SK-N-SH treated with all-trans-retinoic acid at 6 μM for 48 hours (cell line): ENCODE results near the gene LPIN1.

Source experiments
- ATAC-seq: fragments of 200-7000 bp; cut with Tn5 transposase; 3 replicates; pipeline ENCODE4 v1.9.1; 2020; ENCODE audit warnings: mild to moderate bottlenecking, moderate library complexity
- ARNTL ChIP-seq: fragments of 450-650 bp; formaldehyde crosslinking; IDR thresholded peaks from 2 replicates; pipeline ENCODE4 v1.5.0; 2020; ENCODE audit warnings: low read depth, mild to moderate bottlenecking, moderate library complexity, borderline replicate concordance
- CSDC2 ChIP-seq: fragments of 250-450 bp; sonication (Bioruptor Pico); IDR thresholded peaks from 2 replicates; pipeline ENCODE4 v1.5.0; 2020; ENCODE audit warnings: mild to moderate bottlenecking, moderate library complexity
- ESRRG ChIP-seq: fragments of 250-450 bp; sonication (Bioruptor Pico); IDR thresholded peaks from 2 replicates; pipeline ENCODE4 v1.6.1; 2021; ENCODE audit warnings: mild to moderate bottlenecking
- GLIS3 ChIP-seq: fragments of 250-450 bp; sonication (Bioruptor Pico); IDR thresholded peaks from 2 replicates; pipeline ENCODE4 v1.5.0; 2020; ENCODE audit warnings: mild to moderate bottlenecking, moderate library complexity
- ISL1 ChIP-seq: fragments of 250-450 bp; sonication (Bioruptor Pico); IDR thresholded peaks from 2 replicates; pipeline ENCODE4 v2.1.2; 2022; ENCODE audit warnings: mild to moderate bottlenecking, moderate library complexity
- OSR1 ChIP-seq: fragments of 250-450 bp; sonication (Bioruptor Pico); IDR thresholded peaks from 2 replicates; pipeline ENCODE4 v1.8.0; 2022; ENCODE audit warnings: moderate library complexity, mild to moderate bottlenecking, inconsistent platforms
- PPARA ChIP-seq: fragments of 250-450 bp; sonication (Bioruptor Pico); IDR thresholded peaks from 2 replicates; pipeline ENCODE4 v1.5.0; 2020; ENCODE audit warnings: mild to moderate bottlenecking, borderline replicate concordance
- RARB ChIP-seq: fragments of 250-450 bp; sonication (Bioruptor Pico); IDR thresholded peaks from 2 replicates; pipeline ENCODE4 v1.8.0; 2021; ENCODE audit warnings: mild to moderate bottlenecking, moderate library complexity
- SNAI2 ChIP-seq: fragments of 250-450 bp; sonication (Bioruptor Pico); IDR thresholded peaks from 2 replicates; pipeline ENCODE4 v1.5.0; 2020; ENCODE audit warnings: mild to moderate bottlenecking, moderate library complexity
- TCF4 ChIP-seq: fragments of 250-450 bp; sonication (Bioruptor Pico); IDR thresholded peaks from 2 replicates; pipeline ENCODE4 v1.8.0; 2021; ENCODE audit warnings: mild to moderate bottlenecking, moderate library complexity, borderline replicate concordance
- TOX ChIP-seq: fragments of 250-450 bp; sonication (Bioruptor Pico); IDR thresholded peaks from 2 replicates; pipeline ENCODE4 v1.8.0; 2021; ENCODE audit warnings: mild to moderate bottlenecking, moderate library complexity, borderline replicate concordance
- ZC3H10 ChIP-seq: fragments of 250-450 bp; sonication (Bioruptor Pico); IDR thresholded peaks from 2 replicates; pipeline ENCODE4 v1.5.1; 2021; ENCODE audit warnings: mild to moderate bottlenecking, moderate library complexity
- ZFP3 ChIP-seq: fragments of 250-450 bp; sonication (Bioruptor Pico); IDR thresholded peaks from 2 replicates; pipeline ENCODE4 v1.5.0; 2020; ENCODE audit warnings: mild to moderate bottlenecking, moderate library complexity
- ZFP30 ChIP-seq: fragments of 450-650 bp; formaldehyde crosslinking; IDR thresholded peaks from 2 replicates; pipeline ENCODE4 v1.5.0; 2022; ENCODE audit warnings: mild to moderate bottlenecking, moderate library complexity
- ZNF565 ChIP-seq: fragments of 450-650 bp; formaldehyde crosslinking; conservative IDR thresholded peaks from 2 replicates; pipeline ENCODE4 v1.5.0; 2020; ENCODE audit warnings: low read depth, mild to moderate bottlenecking, moderate library complexity
- ZNF70 ChIP-seq: fragments of 450-650 bp; formaldehyde crosslinking; IDR thresholded peaks from 2 replicates; pipeline ENCODE4 v1.5.0; 2020; ENCODE audit warnings: mild to moderate bottlenecking, moderate library complexity
- ZNF8 ChIP-seq: fragments of 450-650 bp; formaldehyde crosslinking; IDR thresholded peaks from 2 replicates; pipeline ENCODE4 v1.5.0; 2020; ENCODE audit warnings: mild to moderate bottlenecking, moderate library complexity
- TF ChIP-seq, protein P1 (sequence below): fragments of 250-450 bp; sonication (Bioruptor Pico); IDR thresholded peaks from 2 replicates; pipeline ENCODE4 v1.8.0; 2021; ENCODE audit warnings: low read depth, mild to moderate bottlenecking, moderate library complexity, borderline replicate concordance
- TF ChIP-seq, protein P2 (sequence below): fragments of 250-450 bp; sonication (Bioruptor Pico); IDR thresholded peaks from 2 replicates; pipeline ENCODE4 v1.8.0; 2020; ENCODE audit warnings: mild to moderate bottlenecking, moderate library complexity, borderline replicate concordance
- TF ChIP-seq, protein P3 (sequence below): fragments of 250-450 bp; sonication (Bioruptor Pico); IDR thresholded peaks from 2 replicates; pipeline ENCODE4 v1.5.1; 2021; ENCODE audit warnings: mild to moderate bottlenecking, moderate library complexity
- TF ChIP-seq, protein P4 (sequence below): fragments of 250-450 bp; sonication (Bioruptor Pico); IDR thresholded peaks from 2 replicates; pipeline ENCODE4 v1.5.0; 2020; ENCODE audit warnings: mild to moderate bottlenecking, moderate library complexity

The LPIN1 gene

DNA sequence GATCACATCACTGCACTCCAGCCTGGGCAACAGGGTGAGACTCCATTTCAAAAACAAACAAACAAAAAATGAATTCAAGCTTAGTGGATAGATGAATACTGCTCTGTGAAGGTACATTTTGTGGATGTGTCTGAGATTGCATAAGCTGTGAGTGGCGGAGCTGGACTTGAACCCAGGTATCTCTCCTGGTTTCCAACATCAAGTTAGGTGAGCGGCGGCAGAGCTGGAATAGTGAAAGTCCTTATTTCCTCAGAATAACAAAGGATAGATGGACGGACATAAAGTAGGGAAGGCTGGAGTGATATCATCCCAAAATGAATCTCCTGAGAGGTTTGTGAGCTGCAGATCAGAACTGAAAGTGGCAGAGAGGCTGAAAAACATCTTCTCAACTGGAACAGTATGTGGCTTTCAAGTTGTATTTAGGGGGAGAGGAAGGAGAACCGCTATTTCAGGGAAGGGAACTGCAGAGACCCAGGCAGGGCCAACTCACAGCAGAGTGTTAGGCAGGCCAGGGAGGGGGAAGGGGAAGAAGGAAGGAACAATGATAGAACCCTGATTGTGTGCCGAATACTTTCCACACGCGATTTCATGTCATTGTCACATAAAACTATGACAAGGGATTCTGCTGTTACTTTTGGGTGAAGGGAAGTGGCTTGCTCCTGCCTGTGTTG, 106.2 kb downstream of the LPIN1 start:
- ATAC-seq, result no peak
- TF ChIP-seq SNAI2 (CRISPR knock-in tag), result no peak
- no peak for TF ChIP-seq ZFP3 (CRISPR knock-in tag)
- TF ChIP-seq ZNF565 (CRISPR knock-in tag), result no peak
- TF ChIP-seq, protein P1, sequence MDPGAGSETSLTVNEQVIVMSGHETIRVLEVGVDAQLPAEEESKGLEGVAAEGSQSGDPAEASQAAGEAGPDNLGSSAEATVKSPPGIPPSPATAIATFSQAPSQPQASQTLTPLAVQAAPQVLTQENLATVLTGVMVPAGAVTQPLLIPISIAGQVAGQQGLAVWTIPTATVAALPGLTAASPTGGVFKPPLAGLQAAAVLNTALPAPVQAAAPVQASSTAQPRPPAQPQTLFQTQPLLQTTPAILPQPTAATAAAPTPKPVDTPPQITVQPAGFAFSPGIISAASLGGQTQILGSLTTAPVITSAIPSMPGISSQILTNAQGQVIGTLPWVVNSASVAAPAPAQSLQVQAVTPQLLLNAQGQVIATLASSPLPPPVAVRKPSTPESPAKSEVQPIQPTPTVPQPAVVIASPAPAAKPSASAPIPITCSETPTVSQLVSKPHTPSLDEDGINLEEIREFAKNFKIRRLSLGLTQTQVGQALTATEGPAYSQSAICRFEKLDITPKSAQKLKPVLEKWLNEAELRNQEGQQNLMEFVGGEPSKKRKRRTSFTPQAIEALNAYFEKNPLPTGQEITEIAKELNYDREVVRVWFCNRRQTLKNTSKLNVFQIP (CRISPR knock-in tag), result no peak
- TF ChIP-seq, protein P2, sequence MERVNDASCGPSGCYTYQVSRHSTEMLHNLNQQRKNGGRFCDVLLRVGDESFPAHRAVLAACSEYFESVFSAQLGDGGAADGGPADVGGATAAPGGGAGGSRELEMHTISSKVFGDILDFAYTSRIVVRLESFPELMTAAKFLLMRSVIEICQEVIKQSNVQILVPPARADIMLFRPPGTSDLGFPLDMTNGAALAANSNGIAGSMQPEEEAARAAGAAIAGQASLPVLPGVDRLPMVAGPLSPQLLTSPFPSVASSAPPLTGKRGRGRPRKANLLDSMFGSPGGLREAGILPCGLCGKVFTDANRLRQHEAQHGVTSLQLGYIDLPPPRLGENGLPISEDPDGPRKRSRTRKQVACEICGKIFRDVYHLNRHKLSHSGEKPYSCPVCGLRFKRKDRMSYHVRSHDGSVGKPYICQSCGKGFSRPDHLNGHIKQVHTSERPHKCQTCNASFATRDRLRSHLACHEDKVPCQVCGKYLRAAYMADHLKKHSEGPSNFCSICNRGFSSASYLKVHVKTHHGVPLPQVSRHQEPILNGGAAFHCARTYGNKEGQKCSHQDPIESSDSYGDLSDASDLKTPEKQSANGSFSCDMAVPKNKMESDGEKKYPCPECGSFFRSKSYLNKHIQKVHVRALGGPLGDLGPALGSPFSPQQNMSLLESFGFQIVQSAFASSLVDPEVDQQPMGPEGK (CRISPR knock-in tag), result no peak
- TF ChIP-seq ZNF8, result no peak
- no peak for TF ChIP-seq PPARA
- no peak for TF ChIP-seq ISL1 (CRISPR knock-in tag)
- TF ChIP-seq ZC3H10 (CRISPR knock-in tag), result no peak
- no peak for TF ChIP-seq ESRRG (CRISPR knock-in tag)
- no peak for TF ChIP-seq ARNTL (CRISPR knock-in tag)
- TF ChIP-seq TOX (CRISPR knock-in tag), result no peak
- no peak for TF ChIP-seq ZNF70 (CRISPR knock-in tag)
- TF ChIP-seq RARB, result no peak
- no peak for TF ChIP-seq OSR1 (CRISPR knock-in tag)
- no peak for TF ChIP-seq TCF4 (CRISPR knock-in tag)
- no peak for TF ChIP-seq CSDC2 (CRISPR knock-in tag)
- no peak for TF ChIP-seq GLIS3
- TF ChIP-seq, protein P3, sequence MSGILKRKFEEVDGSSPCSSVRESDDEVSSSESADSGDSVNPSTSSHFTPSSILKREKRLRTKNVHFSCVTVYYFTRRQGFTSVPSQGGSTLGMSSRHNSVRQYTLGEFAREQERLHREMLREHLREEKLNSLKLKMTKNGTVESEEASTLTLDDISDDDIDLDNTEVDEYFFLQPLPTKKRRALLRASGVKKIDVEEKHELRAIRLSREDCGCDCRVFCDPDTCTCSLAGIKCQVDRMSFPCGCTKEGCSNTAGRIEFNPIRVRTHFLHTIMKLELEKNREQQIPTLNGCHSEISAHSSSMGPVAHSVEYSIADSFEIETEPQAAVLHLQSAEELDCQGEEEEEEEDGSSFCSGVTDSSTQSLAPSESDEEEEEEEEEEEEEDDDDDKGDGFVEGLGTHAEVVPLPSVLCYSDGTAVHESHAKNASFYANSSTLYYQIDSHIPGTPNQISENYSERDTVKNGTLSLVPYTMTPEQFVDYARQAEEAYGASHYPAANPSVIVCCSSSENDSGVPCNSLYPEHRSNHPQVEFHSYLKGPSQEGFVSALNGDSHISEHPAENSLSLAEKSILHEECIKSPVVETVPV (CRISPR knock-in tag), result no peak
- TF ChIP-seq, all 23 proteins: peak for 0

DNA sequence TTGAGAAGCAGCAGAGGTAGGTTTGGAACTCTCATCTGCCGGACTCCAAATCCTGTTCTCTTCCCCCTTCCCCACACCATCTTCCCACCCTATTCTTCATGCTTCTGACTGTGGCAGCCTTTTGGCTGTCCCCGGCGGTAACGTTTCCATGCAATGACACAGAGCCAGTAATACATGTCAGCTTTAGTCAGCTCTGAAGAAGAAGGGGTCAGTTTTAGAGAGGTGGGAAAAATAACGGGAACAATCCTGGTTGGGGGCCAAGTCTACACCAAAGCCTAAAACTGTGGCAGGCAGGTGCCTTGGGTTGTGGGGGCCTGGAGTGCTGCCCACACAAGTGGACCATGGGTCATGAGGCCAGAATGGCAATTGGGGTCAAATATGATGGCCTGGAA, 106.8 kb downstream of the LPIN1 start:
- no peak for TF ChIP-seq OSR1 (CRISPR knock-in tag)
- TF ChIP-seq, protein P1 (CRISPR knock-in tag), result no peak
- no peak for TF ChIP-seq SNAI2 (CRISPR knock-in tag)
- no peak for TF ChIP-seq CSDC2 (CRISPR knock-in tag)

DNA sequence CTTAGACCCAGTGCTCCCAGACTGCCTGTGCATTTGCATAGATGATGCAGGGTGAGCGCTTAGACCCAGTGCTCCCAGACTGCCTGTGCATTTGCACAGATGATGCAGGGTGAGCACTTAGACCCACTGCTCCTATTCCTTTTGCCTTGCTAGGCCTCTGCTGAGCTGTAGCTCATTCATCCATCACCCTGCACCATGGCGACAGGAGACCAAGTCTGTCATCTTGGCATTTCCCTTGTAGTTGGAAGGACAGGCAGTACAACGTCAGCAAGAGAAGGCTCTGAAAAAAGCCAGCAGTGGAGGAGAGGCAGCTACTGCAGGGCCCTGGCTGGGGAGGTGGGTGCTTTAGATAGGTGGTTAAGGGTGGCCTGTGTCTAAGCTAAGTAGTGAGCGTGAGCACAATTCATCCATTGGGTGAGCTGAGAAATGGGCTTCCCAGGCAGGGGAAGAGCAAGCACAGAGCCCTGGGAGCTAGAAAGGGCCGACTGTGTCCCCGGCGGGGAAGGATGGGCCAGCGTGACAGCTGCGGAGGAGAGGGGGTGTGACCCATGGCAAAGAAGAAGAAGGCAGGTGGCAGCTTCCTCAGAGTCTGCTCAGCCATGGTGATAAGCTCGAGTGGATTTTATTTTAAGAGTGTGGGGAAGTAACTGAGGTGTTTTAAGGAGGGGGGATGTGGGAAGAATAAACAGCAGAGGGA, 108.8 kb downstream of the LPIN1 start:
- ATAC-seq, result no peak
- TF ChIP-seq ZC3H10 (CRISPR knock-in tag) (no peak), ZFP3 (CRISPR knock-in tag) (no peak), ZFP30 (CRISPR knock-in tag) (no peak), CSDC2 (CRISPR knock-in tag) (no peak), TCF4 (CRISPR knock-in tag) (no peak), ESRRG (CRISPR knock-in tag) (no peak), ZNF70 (CRISPR knock-in tag) (no peak), ZNF8 (no peak), SNAI2 (CRISPR knock-in tag) (no peak), ZNF565 (CRISPR knock-in tag) (no peak)
- TF ChIP-seq, protein P4, sequence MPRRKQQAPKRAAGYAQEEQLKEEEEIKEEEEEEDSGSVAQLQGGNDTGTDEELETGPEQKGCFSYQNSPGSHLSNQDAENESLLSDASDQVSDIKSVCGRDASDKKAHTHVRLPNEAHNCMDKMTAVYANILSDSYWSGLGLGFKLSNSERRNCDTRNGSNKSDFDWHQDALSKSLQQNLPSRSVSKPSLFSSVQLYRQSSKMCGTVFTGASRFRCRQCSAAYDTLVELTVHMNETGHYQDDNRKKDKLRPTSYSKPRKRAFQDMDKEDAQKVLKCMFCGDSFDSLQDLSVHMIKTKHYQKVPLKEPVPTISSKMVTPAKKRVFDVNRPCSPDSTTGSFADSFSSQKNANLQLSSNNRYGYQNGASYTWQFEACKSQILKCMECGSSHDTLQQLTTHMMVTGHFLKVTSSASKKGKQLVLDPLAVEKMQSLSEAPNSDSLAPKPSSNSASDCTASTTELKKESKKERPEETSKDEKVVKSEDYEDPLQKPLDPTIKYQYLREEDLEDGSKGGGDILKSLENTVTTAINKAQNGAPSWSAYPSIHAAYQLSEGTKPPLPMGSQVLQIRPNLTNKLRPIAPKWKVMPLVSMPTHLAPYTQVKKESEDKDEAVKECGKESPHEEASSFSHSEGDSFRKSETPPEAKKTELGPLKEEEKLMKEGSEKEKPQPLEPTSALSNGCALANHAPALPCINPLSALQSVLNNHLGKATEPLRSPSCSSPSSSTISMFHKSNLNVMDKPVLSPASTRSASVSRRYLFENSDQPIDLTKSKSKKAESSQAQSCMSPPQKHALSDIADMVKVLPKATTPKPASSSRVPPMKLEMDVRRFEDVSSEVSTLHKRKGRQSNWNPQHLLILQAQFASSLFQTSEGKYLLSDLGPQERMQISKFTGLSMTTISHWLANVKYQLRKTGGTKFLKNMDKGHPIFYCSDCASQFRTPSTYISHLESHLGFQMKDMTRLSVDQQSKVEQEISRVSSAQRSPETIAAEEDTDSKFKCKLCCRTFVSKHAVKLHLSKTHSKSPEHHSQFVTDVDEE (CRISPR knock-in tag), result no peak
- TF ChIP-seq, protein P2 (CRISPR knock-in tag), result no peak
- TF ChIP-seq, protein P1 (CRISPR knock-in tag), result no peak

More for the DNA sequence above, 106.8 kb downstream of the LPIN1 start:
- no peak for ATAC-seq
